ENCODE results near the gene NLGN1. TPM values are rescaled to one million over a fixed set of nuclear protein-coding genes. Genes with fewer than 3 reads are reported as not detected.

NLGN1 gene
- total and polyA plus RNA-seq, 8 donors = 3.1 to 11.9 (median 8.0) TPM

GRCh38 chr3:173615661-173616060, 218.1 kb downstream of the NLGN1 start:
- Histone ChIP-seq H3K9me3 (no peaks in the 10 kb centered on the region), H3K4me3 (no peak overlapping the region), H3K27ac (no peak overlapping the region), H3K4me1 (no peaks in the 10 kb centered on the region), H3K27me3 (no peaks in the 10 kb centered on the region), H3K36me3 (no peaks in the 10 kb centered on the region)
- DNase-seq (no peak), ATAC-seq (no peak)
- no peak for TF ChIP-seq CTCF (IDR thresholded peaks at IDR 0.05)
- intact Hi-C loops (cut with DNase I) = no loop called here

- DNase-seq (peak in 3 of 4 donors; percentile 36 to 64 (median 46)), ATAC-seq (peak; percentile 85)
- no peak for TF ChIP-seq CTCF (IDR thresholded peaks at IDR 0.05)
- Histone ChIP-seq H3K36me3 (no peaks in the 10 kb centered on the region), H3K4me3 (no peak overlapping the region), H3K4me1 (no peaks in the 10 kb centered on the region), H3K9me3 (no peaks in the 10 kb centered on the region), H3K27ac (no peak overlapping the region), H3K27me3 (no peaks in the 10 kb centered on the region)
- intact Hi-C loops (cut with DNase I) = no loop called here
Observed at GRCh38 chr3:173617490-173617889, 219.9 kb downstream of the NLGN1 start.

DNA sequence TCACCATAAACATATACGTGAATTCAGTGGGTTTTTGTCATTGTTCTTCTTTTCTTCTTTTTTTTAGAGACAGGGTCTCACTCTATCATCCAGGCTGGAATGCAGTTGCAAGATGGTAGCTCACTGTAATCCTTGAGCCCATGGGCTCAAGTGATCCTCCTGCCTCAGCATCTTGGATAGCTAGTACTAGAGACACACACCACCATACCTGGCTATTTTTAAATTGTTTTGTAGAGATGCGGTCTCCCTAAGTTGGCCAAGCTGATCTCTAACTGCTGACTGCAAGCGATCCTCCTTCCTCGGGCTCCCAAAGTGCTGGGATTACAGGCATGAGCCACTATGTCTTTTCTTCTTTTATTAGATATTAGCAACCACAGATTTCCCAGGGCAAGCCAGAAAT, 220.6 kb downstream of the NLGN1 start:
- Histone ChIP-seq H3K4me3 (no peak overlapping the region), H3K27me3 (no peaks in the 10 kb centered on the region), H3K4me1 (no peaks in the 10 kb centered on the region), H3K36me3 (no peaks in the 10 kb centered on the region), H3K9me3 (no peaks in the 10 kb centered on the region), H3K27ac (no peak overlapping the region)
- no peak for DNase-seq
- no peak for TF ChIP-seq CTCF (IDR thresholded peaks at IDR 0.05)
- intact Hi-C loops (cut with DNase I) = no loop called here
- ATAC-seq = no peak

- Histone ChIP-seq H3K36me3 (no peaks in the 10 kb centered on the region), H3K4me1 (no peaks in the 10 kb centered on the region), H3K9me3 (no peaks in the 10 kb centered on the region), H3K27me3 (no peaks in the 10 kb centered on the region), H3K27ac (no peak overlapping the region), H3K4me3 (no peak overlapping the region)
- DNase-seq = no peak
- TF ChIP-seq CTCF (IDR thresholded peaks at IDR 0.05) = no peak
- no peak for ATAC-seq
- intact Hi-C loops (cut with DNase I) = no loop called here
Observed at GRCh38 chr3:173618703-173619102, 221.2 kb downstream of the NLGN1 start.

- H3K4me1 ChIP-seq = no peaks in the 10 kb centered on the region
- no peaks in the 10 kb centered on the region for H3K36me3 ChIP-seq
- ATAC-seq (no peak), DNase-seq (no peak)
- H3K4me3 ChIP-seq = no peak overlapping the region
- intact Hi-C loops (cut with DNase I) = no loop called here
- no peak for TF ChIP-seq CTCF (IDR thresholded peaks at IDR 0.05)
- no peaks in the 10 kb centered on the region for H3K9me3 ChIP-seq
- no peak overlapping the region for H3K27ac ChIP-seq
- no peaks in the 10 kb centered on the region for H3K27me3 ChIP-seq
Observed at GRCh38 chr3:173622166-173622565, 224.6 kb downstream of the NLGN1 start.
